H1 (cell line): Measurements from ENCODE around the gene SPTLC3. TPM values are rescaled to one million over a fixed set of nuclear protein-coding genes. Genes with fewer than 3 reads are reported as not detected.

Source experiments
- CTCF ChIA-PET: fragments of 300-600 bp; sonication (Branson Sonifier 250); formaldehyde crosslinking; loops from one replicate; lab custom pipeline; 2021; ENCODE audit not compliant: partially characterized antibody; lab: Charles Lee
- POLR2A ChIA-PET: fragments of 300-600 bp; sonication (Branson Sonifier 250); formaldehyde crosslinking; loops from one replicate; lab custom pipeline; 2021; ENCODE audit warnings: inconsistent platforms; ENCODE audit not compliant: partially characterized antibody; lab: Charles Lee
- DNase-seq, 2 experiments: peaks; one replicate each; pipeline versions ENCODE4 v3.0.0 to v3.0.0-alpha.2; 2010 to 2022; ENCODE audit warnings: low spot score in 2 of 2, low read depth in 1 of 2, mixed read lengths in 1 of 2
- FAIRE-seq: peaks from 2 replicates; lab custom pipeline; 2011; peaks lifted over from hg19 to GRCh38; lab: Jason Lieb, UNC
- H2AFZ ChIP-seq: 2 replicates; pipeline ENCODE4 v1.8.1; 2012; ENCODE audit warnings: low read length, inconsistent platforms
- H2AK5ac ChIP-seq: 2 replicates; pipeline ENCODE4 v1.6.1; 2013; ENCODE audit warnings: low read depth, low read length
- H2BK120ac ChIP-seq: replicated peaks from 2 replicates; pipeline ENCODE3; 2013; ENCODE audit warnings: low read depth, low read length, inconsistent platforms
- H2BK12ac ChIP-seq: 2 replicates; pipeline ENCODE4 v1.6.1; 2013; ENCODE audit warnings: low read depth, low read length
- H2BK15ac ChIP-seq: 2 replicates; pipeline ENCODE4 v1.6.1; 2013; ENCODE audit warnings: low read length
- H2BK20ac ChIP-seq: 2 replicates; pipeline ENCODE4 v1.6.1; 2013; ENCODE audit warnings: low read length
- H2BK5ac ChIP-seq: 2 replicates; pipeline ENCODE4 v1.6.1; 2013; ENCODE audit warnings: low read depth, low read length
- H3K14ac ChIP-seq: 2 replicates; pipeline ENCODE4 v1.6.1; 2013; ENCODE audit warnings: inconsistent platforms; ENCODE audit not compliant: insufficient read length
- H3K18ac ChIP-seq: 2 replicates; pipeline ENCODE4 v1.6.1; 2013; ENCODE audit warnings: low read length; ENCODE audit errors: extremely low read depth
- H3K23ac ChIP-seq: 2 replicates; pipeline ENCODE4 v1.6.1; 2013; ENCODE audit warnings: inconsistent platforms; ENCODE audit not compliant: insufficient read length
- H3K23me2 ChIP-seq: 2 replicates; pipeline ENCODE4 v1.6.1; 2013; ENCODE audit warnings: low read depth, low read length
- H3K27ac ChIP-seq: 2 replicates; pipeline ENCODE4 v1.6.1; 2011; ENCODE audit warnings: low read depth, low read length, inconsistent platforms
- H3K27me3 ChIP-seq, 4 experiments: replicated peaks in 1 of 4; 1 replicate in 1 of 4; 2 replicates in 3 of 4; pipeline versions ENCODE4 v1.6.1 to v1.8.1; 2011 to 2013; ENCODE audit warnings: low read length in 3 of 4, mild to moderate bottlenecking in 3 of 4, inconsistent platforms in 2 of 4, mixed read lengths in 2 of 4, moderate library complexity in 1 of 4; ENCODE audit not compliant: control insufficient read depth in 3 of 4, insufficient read depth in 3 of 4; ENCODE audit errors: extremely low read depth in 1 of 4
- H3K36me3 ChIP-seq, 4 experiments: 2 replicates each; pipeline versions ENCODE4 v1.6.1 to v1.8.1; 2011 to 2013; ENCODE audit warnings: mild to moderate bottlenecking in 4 of 4, low read length in 3 of 4, moderate library complexity in 2 of 4, control low read depth in 1 of 4, inconsistent platforms in 1 of 4; ENCODE audit not compliant: insufficient read depth in 4 of 4, control insufficient read depth in 2 of 4
- H3K4ac ChIP-seq: replicated peaks from 2 replicates; pipeline ENCODE3; 2013; ENCODE audit warnings: low read length, low read depth, mixed read lengths, inconsistent platforms; ENCODE audit not compliant: insufficient read length
- H3K4me1 ChIP-seq, 4 experiments: replicated peaks in 1 of 4; 1 replicate in 1 of 4; 2 replicates in 3 of 4; pipeline versions ENCODE4 v1.6.1 to v1.8.1; 2011 to 2013; ENCODE audit warnings: low read length in 3 of 4, inconsistent platforms in 2 of 4, mixed read lengths in 1 of 4; ENCODE audit not compliant: insufficient read depth in 4 of 4, control insufficient read depth in 3 of 4
- H3K4me2 ChIP-seq, 2 experiments: 2 replicates each; pipeline versions ENCODE4 v1.6.1 to v1.8.1; 2011 to 2013; ENCODE audit warnings: low read depth in 2 of 2, low read length in 2 of 2, control low read depth in 1 of 2, inconsistent platforms in 1 of 2, mild to moderate bottlenecking in 1 of 2; ENCODE audit not compliant: insufficient read depth in 1 of 2
- H3K4me3 ChIP-seq, 4 experiments: fragments of 200-600, 300-600 bp in 1 of 4; sonication (generic), shearing (Covaris generic), sonication (Bioruptor Twin) in 1 of 4; 2 replicates each; pipeline versions ENCODE4 v1.5.1 to v1.8.1; 2011 to 2016; ENCODE audit warnings: low read length in 4 of 4, low read depth in 3 of 4, control low read depth in 2 of 4, inconsistent platforms in 2 of 4, mild to moderate bottlenecking in 2 of 4, mixed read lengths in 1 of 4, moderate library complexity in 1 of 4; ENCODE audit not compliant: insufficient read depth in 2 of 4; ENCODE audit errors: extremely low read depth in 1 of 4
- H3K56ac ChIP-seq: replicated peaks from 2 replicates; pipeline ENCODE3; 2013; ENCODE audit warnings: low read depth, mild to moderate bottlenecking, mixed read lengths, low read length, inconsistent platforms; ENCODE audit not compliant: insufficient read length
- H3K79me1 ChIP-seq: 2 replicates; pipeline ENCODE4 v1.6.1; 2013; ENCODE audit warnings: low read depth, low read length, control low read depth
- H3K79me2 ChIP-seq, 2 experiments: 2 replicates each; pipeline versions ENCODE4 v1.6.1 to v1.8.1; 2012 to 2013; ENCODE audit warnings: low read length in 2 of 2, mild to moderate bottlenecking in 2 of 2, inconsistent platforms in 1 of 2; ENCODE audit not compliant: insufficient read depth in 2 of 2, control insufficient read depth in 1 of 2
- H3K9ac ChIP-seq, 4 experiments: replicated peaks in 1 of 4; 1 replicate in 1 of 4; 2 replicates in 3 of 4; pipeline versions ENCODE4 v1.6.1 to v1.8.1; 2011 to 2013; ENCODE audit warnings: low read depth in 3 of 4, low read length in 3 of 4, control low read depth in 2 of 4, mild to moderate bottlenecking in 2 of 4, moderate library complexity in 2 of 4, inconsistent platforms in 1 of 4; ENCODE audit errors: extremely low read depth in 1 of 4
- H3K9me3 ChIP-seq, 2 experiments: 2 replicates each; pipeline versions ENCODE4 v1.6.1 to v1.8.1; 2012 to 2013; ENCODE audit warnings: mild to moderate bottlenecking in 2 of 2, moderate library complexity in 2 of 2, control low read depth in 1 of 2, inconsistent platforms in 1 of 2, low read depth in 1 of 2, low read length in 1 of 2, mixed read lengths in 1 of 2; ENCODE audit not compliant: insufficient read depth in 2 of 2
- H4K20me1 ChIP-seq, 2 experiments: replicated peaks in 1 of 2; 2 replicates each; pipeline versions ENCODE3 to v1.8.1; 2011 to 2013; ENCODE audit warnings: inconsistent platforms in 2 of 2, low read length in 2 of 2, mild to moderate bottlenecking in 1 of 2; ENCODE audit not compliant: insufficient read depth in 2 of 2, control insufficient read depth in 1 of 2
- H4K5ac ChIP-seq: 2 replicates; pipeline ENCODE4 v1.6.1; 2013; ENCODE audit warnings: low read length, low read depth, mixed read lengths, inconsistent platforms; ENCODE audit not compliant: insufficient read length
- H4K8ac ChIP-seq: 2 replicates; pipeline ENCODE4 v1.8.0; 2013; ENCODE audit warnings: mild to moderate bottlenecking, moderate library complexity, low read length, inconsistent platforms; ENCODE audit not compliant: insufficient read depth; ENCODE audit errors: extremely low read depth
- H4K91ac ChIP-seq: replicated peaks from 2 replicates; pipeline ENCODE3; 2013; ENCODE audit warnings: low read length, mixed read lengths, inconsistent platforms; ENCODE audit not compliant: insufficient read length
- ASH2L ChIP-seq: fragments of 200-600, 300-600 bp; sonication (generic); IDR thresholded peaks from one replicate; pipeline ENCODE4 v1.7.1; 2017; ENCODE audit warnings: low read length
- CHD1 ChIP-seq: IDR thresholded peaks from 2 replicates; pipeline ENCODE4 v1.6.1; 2012; ENCODE audit warnings: low read depth, low read length, improper control_type of control experiment
- CTBP2 ChIP-seq: IDR thresholded peaks from 2 replicates; pipeline ENCODE4 v1.7.0; 2011; ENCODE audit warnings: borderline replicate concordance, mild to moderate bottlenecking, moderate library complexity, mixed read lengths, low read length; ENCODE audit not compliant: insufficient read depth, insufficient read length
- HDAC2 ChIP-seq, 2 experiments: fragments of 300-600 bp in 1 of 2; sonication (generic) in 1 of 2; IDR thresholded peaks; 2 replicates each; pipeline ENCODE4 v1.6.1; 2011 to 2012; ENCODE audit warnings: low read depth in 2 of 2, low read length in 2 of 2, mild to moderate bottlenecking in 2 of 2, moderate library complexity in 2 of 2, borderline replicate concordance in 1 of 2, inconsistent platforms in 1 of 2
- JUND ChIP-seq: IDR thresholded peaks from 2 replicates; pipeline ENCODE4 v1.6.1; 2011; ENCODE audit warnings: mild to moderate bottlenecking, improper control_type of control experiment, low read length
- KDM1A ChIP-seq: fragments of 200-600, 300-600 bp; sonication (generic); IDR thresholded peaks from 2 replicates; pipeline ENCODE4 v1.7.1; 2016; ENCODE audit warnings: mild to moderate bottlenecking, low read length, borderline replicate concordance
- MAFK ChIP-seq: IDR thresholded peaks from 2 replicates; pipeline ENCODE4 v1.6.1; 2012; ENCODE audit warnings: low read depth, mild to moderate bottlenecking, improper control_type of control experiment, low read length
- POLR2A ChIP-seq, 2 experiments: IDR thresholded peaks; 1 replicate in 1 of 2; 2 replicates in 1 of 2; pipeline ENCODE4 v1.6.1; 2011; ENCODE audit warnings: low read depth in 2 of 2, low read length in 2 of 2, mild to moderate bottlenecking in 2 of 2; ENCODE audit errors: control extremely low read depth in 1 of 2
- POU5F1 ChIP-seq: IDR thresholded peaks from 2 replicates; pipeline ENCODE4 v1.6.1; 2011; ENCODE audit warnings: low read depth, mild to moderate bottlenecking, low read length, moderate library complexity
- RXRA ChIP-seq: IDR thresholded peaks from 2 replicates; pipeline ENCODE4 v1.6.1; 2011; ENCODE audit warnings: low read depth, mild to moderate bottlenecking, low read length, moderate library complexity; ENCODE audit not compliant: insufficient read depth
- SIN3A ChIP-seq, 2 experiments: IDR thresholded peaks in 1 of 2; conservative IDR thresholded peaks in 1 of 2; 2 replicates each; pipeline ENCODE4 v1.6.1; 2011 to 2012; ENCODE audit warnings: low read length in 2 of 2, improper control_type of control experiment in 1 of 2, low read depth in 1 of 2, mild to moderate bottlenecking in 1 of 2
- SIRT6 ChIP-seq: IDR thresholded peaks from one replicate; pipeline ENCODE4 v1.7.1; 2012; ENCODE audit warnings: low read length, inconsistent platforms
- SIX5 ChIP-seq: IDR thresholded peaks from 2 replicates; pipeline ENCODE4 v1.6.1; 2011; ENCODE audit warnings: mild to moderate bottlenecking, low read depth, low read length
- TBP ChIP-seq: IDR thresholded peaks from 2 replicates; pipeline ENCODE4 v1.6.1; 2011; ENCODE audit warnings: low read depth, low read length, improper control_type of control experiment
- WGBS, 2 experiments: shearing (Covaris generic) in 1 of 2; methylation state at CpG; one replicate each; pipeline versions ENCODE4 v1.1.6 to v1.1.7; 2013 to 2015; ENCODE audit warnings: low lambda C conversion rate in 2 of 2, mixed read lengths in 2 of 2, inconsistent platforms in 1 of 2, low coverage in 1 of 2, missing lambda C conversion rate in 1 of 2; ENCODE audit not compliant: insufficient replicate concordance in 2 of 2, insufficient coverage in 1 of 2, insufficient read length in 1 of 2; ENCODE audit errors: extremely low coverage in 1 of 2, missing lambda C conversion rate in 1 of 2; 5-methylcytosine and 5-hydroxymethylcytosine counted together
- polyA plus RNA-seq, 7 experiments: library from polyadenylated mRNA; depleted of rRNA in 3 of 7; stranded (reverse) in 5 of 7; unstranded in 2 of 7; fragments of >200 nt in 5 of 7; fragments of 200-250 nt in 2 of 7; gene quantifications; 1 replicate in 5 of 7; 2 replicates in 1 of 7; 4 replicates in 1 of 7; pipeline versions ENCODE4 v1.2.1 to v1.2.3, GENCODE V29; 2011 to 2013; ENCODE audit warnings: missing spikeins in 2 of 7, mixed read lengths in 2 of 7
- total RNA-seq: library from RNA; stranded (reverse); fragmentation: NEBNext Ultra II Directional; extraction: Animal tissue kit (Norgen Biotek cat#: 25700); gene quantifications from 2 replicates; pipeline ENCODE4 v1.2.1, GENCODE V29; 2021

The SPTLC3 gene
- total and polyA plus RNA-seq, 2 of the 8 experiments (the other 6 are each of a cell fraction or from before 2014, with no cell fraction given): 0.23 to 0.82 TPM

DNA sequence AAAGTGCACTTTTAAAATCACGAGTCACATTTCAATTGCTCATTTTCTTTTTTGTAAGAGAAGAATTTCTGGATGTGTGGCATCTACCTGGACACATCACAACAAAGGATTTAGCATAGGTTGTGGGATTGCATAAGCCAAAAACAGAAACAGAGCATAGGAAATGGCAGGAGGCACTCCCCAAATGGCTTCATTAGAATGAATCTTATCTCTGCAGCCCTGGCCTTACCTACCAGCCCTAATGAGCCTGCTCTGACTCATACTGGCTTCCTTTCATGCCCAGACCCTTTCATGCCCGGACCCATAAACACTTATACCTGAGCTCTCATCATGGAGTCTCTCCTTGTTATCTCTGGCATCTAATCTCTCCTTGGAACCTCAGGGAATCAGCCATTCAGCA lies 23.9 kb upstream of the SPTLC3 start:
- Histone ChIP-seq H3K23ac (no peak overlapping the region), H3K14ac (no peak overlapping the region), H3K4ac (no peak overlapping the region), H2BK5ac (no peak overlapping the region), H4K91ac (no peak overlapping the region), H3K23me2 (no peaks in the 10 kb centered on the region; the same call in 1 of the 2 replicates), H4K8ac (no peak overlapping the region), H3K9me3 (no peaks in the 10 kb centered on the region), H3K4me1 (no peaks in the 10 kb centered on the region), H3K79me1 (no peaks in the 10 kb centered on the region), H2AK5ac (no peak overlapping the region), H4K20me1 (no peaks in the 10 kb centered on the region), H2BK12ac (no peak overlapping the region), H3K4me3 (no peak overlapping the region), H3K79me2 (no peaks in the 10 kb centered on the region), H3K4me2 (no peak overlapping the region), H3K56ac (no peak overlapping the region), H3K9ac (no peak overlapping the region), H2AFZ (no peak overlapping the region; the same call in 1 of the 2 replicates), H4K5ac (no peak overlapping the region), H2BK15ac (no peak overlapping the region), H2BK120ac (no peak overlapping the region), H2BK20ac (no peak overlapping the region), H3K18ac (no peak overlapping the region), H3K36me3 (no peaks in the 10 kb centered on the region), H3K27ac (no peak overlapping the region), H3K27me3 (peaks cover 0 to 2% (median 0%) of the 10 kb centered on the region in 4 experiments; a peak in 1 of 7 replicates)
- no peak for FAIRE-seq
- TF ChIP-seq JUND (no peak), ASH2L (no peak), SIN3A (conservative IDR thresholded peaks at IDR 0.05 in 1 of 2, IDR thresholded peaks at IDR 0.05 in 1 of 2; ENCODE audit: low read depth in 1 of 2, low read length in 2 of 2) (no peak), SIRT6 (no peak), MAFK (no peak), SIX5 (no peak), CTBP2 (no peak), KDM1A (no peak), CHD1 (no peak), RXRA (no peak), HDAC2 (IDR thresholded peaks at IDR 0.05; ENCODE audit: borderline replicate concordance in 1 of 2, low read depth in 2 of 2, low read length in 2 of 2) (no peak), TBP (no peak), POLR2A (IDR thresholded peaks at IDR 0.05; ENCODE audit: control extremely low read depth in 1 of 2, low read depth in 2 of 2, low read length in 2 of 2) (no peak), POU5F1 (no peak)
- ChIA-PET CTCF (interaction anchor here (2.2 kb wide), 1 partner anchor 60 kb away, joined by 7 read pairs; no protein-coding TSS in a partner anchor), POLR2A (no interaction called here)
- no peak for DNase-seq
- 81% methylated on average over 2 of the region's 2 CpGs; no CpG with 5 or more reads in 1 of the 2 experiments for WGBS, 2 experiments
